ENCODE data around the gene LVRN.

Gene LVRN

DNA sequence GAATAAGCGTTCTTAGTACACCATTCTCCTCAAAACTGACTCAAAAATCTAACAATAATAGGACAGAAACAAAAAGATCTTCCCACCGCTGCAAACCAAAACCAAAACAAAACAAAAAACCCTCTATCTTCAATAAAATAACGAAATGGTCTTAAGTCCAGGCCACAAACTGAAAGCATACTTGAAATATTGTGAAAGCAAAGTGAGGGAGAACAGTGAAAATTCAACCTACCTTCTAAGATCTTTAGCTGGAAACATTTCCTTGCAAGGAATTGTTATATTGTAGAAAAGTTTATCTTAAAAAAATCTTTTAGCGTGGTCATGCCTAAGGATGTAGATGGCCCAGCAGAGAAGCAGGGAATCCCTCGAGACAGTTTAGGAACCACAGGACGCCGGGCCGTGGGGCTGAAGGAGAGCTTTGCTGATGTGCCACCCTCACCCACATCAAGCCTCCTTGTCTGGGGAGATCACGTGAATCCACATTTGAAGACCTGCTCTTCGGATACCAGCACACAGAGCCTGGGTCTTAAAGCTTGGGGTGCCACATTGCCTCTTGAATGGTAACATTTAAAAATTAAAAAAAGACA, 27.8 kb upstream of the LVRN start:
- no peak for FAIRE-seq
- TF ChIP-seq, protein P1, sequence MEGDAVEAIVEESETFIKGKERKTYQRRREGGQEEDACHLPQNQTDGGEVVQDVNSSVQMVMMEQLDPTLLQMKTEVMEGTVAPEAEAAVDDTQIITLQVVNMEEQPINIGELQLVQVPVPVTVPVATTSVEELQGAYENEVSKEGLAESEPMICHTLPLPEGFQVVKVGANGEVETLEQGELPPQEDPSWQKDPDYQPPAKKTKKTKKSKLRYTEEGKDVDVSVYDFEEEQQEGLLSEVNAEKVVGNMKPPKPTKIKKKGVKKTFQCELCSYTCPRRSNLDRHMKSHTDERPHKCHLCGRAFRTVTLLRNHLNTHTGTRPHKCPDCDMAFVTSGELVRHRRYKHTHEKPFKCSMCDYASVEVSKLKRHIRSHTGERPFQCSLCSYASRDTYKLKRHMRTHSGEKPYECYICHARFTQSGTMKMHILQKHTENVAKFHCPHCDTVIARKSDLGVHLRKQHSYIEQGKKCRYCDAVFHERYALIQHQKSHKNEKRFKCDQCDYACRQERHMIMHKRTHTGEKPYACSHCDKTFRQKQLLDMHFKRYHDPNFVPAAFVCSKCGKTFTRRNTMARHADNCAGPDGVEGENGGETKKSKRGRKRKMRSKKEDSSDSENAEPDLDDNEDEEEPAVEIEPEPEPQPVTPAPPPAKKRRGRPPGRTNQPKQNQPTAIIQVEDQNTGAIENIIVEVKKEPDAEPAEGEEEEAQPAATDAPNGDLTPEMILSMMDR (IDR thresholded peaks at IDR 0.05; ENCODE audit: insufficient read depth, missing control alignments), result no peak
- no peak for DNase-seq (ENCODE audit: insufficient read length, low spot score)

DNA sequence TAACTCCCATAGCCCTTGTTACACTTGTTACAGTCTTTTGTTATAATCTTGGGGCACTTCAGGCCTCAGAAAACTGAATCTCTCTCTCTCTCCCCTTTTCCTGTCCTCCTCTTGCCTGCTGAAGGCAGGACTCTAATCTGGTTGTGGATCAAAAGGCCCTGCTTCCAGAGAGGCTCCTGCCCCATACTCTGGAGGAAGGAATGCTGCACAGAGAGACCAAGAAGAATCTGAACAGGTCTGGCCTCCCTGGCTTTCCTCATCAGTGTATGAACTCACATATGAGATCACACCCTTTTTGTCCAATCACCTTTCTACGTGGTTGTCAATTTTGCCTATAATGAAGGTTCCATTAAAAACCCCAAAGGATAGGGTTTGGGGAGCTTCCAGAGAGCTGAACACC, 26.2 kb upstream of the LVRN start:
- TF ChIP-seq, protein P1 (IDR thresholded peaks at IDR 0.05; ENCODE audit: insufficient read depth, missing control alignments), result no peak
- DNase-seq (ENCODE audit: insufficient read length, low spot score) (no peak), FAIRE-seq (no peak)

DNA sequence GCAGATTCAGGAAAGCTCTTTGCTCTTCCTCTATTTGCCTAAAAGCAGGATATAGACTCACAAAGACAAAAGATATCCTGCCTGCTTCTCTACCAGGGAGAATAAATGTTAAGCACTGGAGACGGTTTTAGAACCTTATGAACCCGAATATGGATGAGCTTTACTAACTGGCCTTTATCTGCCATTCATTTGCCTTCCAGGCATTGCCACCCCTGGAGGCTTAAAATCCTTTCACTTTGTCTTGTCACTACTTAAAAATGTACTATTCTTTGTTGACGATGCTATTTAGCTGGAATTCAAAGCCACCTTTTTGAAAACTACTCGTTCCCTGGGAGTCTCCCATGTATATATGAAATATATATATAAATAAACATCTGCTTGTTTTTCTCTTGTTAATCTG, 23.2 kb upstream of the LVRN start:
- no peak for DNase-seq (ENCODE audit: insufficient read length, low spot score)
- TF ChIP-seq, protein P1 (IDR thresholded peaks at IDR 0.05; ENCODE audit: insufficient read depth, missing control alignments), result no peak
- FAIRE-seq, result no peak

DNA sequence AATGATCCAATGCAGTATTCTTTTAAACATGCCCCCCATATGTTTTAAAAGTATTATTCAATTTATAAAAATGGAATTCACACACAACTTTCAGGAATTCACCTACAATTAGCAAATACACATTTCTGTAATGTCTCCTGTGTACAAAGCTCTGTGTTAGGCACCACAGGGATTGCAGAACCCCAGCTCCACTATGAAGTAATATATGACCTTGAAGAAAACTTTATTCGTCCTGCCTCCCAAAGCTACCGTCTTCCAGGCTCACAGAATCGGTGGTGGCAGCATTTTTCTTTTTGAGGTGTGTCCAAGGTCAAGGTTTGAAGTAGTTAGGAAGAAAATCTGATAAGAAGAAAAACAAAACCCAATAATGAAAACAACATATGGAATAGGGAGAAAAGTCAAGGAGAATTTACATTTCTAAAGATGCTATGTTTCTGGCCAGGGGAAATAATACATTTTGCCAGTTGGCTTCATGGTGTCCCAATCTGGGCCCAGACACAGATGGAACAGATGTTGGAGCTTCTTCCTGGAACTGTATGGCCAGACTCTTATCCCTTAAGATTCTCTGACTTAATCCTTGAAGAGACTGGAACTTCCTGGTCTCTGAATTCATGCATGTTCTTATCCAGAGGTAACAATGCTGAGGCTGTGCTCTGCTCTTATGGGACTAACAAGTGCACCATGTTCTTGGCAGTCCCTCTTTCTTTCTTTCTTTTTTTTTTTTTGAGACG, 22.0 kb upstream of the LVRN start:
- TF ChIP-seq, protein P1 (IDR thresholded peaks at IDR 0.05; ENCODE audit: insufficient read depth, missing control alignments), result no peak
- DNase-seq (ENCODE audit: insufficient read length, low spot score), result no peak
- no peak for FAIRE-seq

DNA sequence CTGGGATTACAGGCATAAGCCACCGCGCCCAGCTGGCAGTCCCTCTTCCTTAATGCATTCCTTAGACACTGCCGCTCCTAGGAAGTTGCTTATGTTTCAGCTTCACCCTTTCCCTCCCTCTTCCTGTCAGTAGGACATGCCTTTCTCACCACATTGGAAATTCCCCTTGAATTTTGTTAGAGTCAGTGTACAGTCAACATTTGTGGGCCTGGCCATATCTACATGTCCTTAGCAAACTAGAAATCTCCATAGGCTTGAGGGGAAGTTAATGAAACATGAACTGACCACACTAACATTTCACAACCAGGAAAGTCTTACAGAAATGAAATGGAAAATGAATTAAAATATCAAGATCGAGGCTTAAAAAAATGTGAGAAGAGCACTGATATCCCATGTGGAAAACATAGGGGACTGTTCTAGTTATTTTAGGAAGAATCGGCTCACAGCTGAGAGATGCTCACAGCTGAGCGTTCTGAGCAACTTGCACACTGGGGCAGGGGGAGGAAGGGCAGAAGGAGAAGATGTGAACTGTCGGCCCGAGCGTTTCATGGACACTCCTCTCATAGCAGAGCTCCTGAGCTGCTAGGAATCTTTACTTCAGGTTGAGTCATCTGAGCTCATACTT, 21.1 kb upstream of the LVRN start:
- TF ChIP-seq, protein P1 (IDR thresholded peaks at IDR 0.05; ENCODE audit: insufficient read depth, missing control alignments), result no peak
- DNase-seq (ENCODE audit: insufficient read length, low spot score) (no peak), FAIRE-seq (no peak)

DNA sequence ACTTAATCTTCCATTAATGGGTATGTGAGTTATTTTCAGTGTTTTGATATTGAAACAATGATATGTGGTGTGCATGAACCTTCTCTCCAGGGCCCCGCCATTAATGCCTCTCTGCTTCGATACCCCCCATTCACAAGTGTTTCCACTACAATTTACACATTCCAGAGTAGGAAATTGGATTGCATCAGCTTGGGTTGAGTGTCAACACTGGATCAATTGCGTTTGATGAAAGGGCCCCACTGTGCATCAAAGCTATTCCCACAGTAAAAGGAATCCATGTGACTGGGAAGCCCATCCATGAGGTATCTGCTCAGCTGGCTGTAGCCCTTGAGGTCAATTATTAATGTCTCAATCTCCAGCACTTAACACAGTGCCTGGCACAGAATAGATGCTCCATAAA, 17.8 kb upstream of the LVRN start:
- DNase-seq (ENCODE audit: insufficient read length, low spot score) (no peak), FAIRE-seq (no peak)
- TF ChIP-seq, protein P1 (IDR thresholded peaks at IDR 0.05; ENCODE audit: insufficient read depth, missing control alignments), result no peak

DNA sequence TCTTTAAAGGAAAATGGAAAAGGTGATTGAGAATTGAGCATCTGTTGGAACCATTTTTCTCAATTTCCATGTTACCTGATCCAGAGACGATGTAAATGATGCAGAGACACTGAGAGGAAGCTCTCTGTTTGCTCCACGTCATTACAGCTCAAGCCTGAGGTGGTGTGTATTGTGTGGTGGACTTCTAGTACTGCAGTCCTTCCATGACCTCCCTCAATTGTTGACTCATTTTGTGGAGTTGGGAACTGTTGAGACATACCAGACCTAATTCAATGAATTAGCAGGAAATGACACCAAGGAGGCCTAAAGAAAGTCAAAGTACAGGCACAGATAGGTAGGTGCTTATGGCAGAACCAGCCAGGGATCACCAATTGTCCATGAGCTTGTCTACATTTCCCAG, 15.6 kb upstream of the LVRN start:
- TF ChIP-seq, protein P1 (IDR thresholded peaks at IDR 0.05; ENCODE audit: insufficient read depth, missing control alignments), result no peak
- FAIRE-seq (no peak), DNase-seq (ENCODE audit: insufficient read length, low spot score) (no peak)
